Kidney (tissue), 14 donors: Measurements from ENCODE around the gene TESMIN. TPM values are rescaled to one million over a fixed set of nuclear protein-coding genes. Genes with fewer than 3 reads are reported as not detected.
A peak's percentile ranks its signal among the peaks of the same experiment; 100 is the strongest.

Source experiments
- DNase-seq, 5 donors: peaks; one replicate each; pipeline ENCODE4 v3.0.0-alpha.2; 2013 to 2020
- FAIRE-seq: peaks from 2 replicates; lab custom pipeline; 2012; peaks lifted over from hg19 to GRCh38; lab: Jason Lieb, UNC
- H3K27ac ChIP-seq, 2 donors: one replicate each; pipeline ENCODE4 v1.7.0; 2013; ENCODE audit warnings: low read depth in 2 of 2, low read length in 2 of 2, inconsistent platforms in 1 of 2
- H3K27me3 ChIP-seq: one replicate; pipeline ENCODE4 v1.7.1; 2013; ENCODE audit warnings: low read length, inconsistent platforms; ENCODE audit not compliant: control insufficient read depth, insufficient read depth
- H3K36me3 ChIP-seq, 3 donors: one replicate each; pipeline versions ENCODE4 v1.7.0 to v1.7.1; 2013; ENCODE audit warnings: low read length in 3 of 3, control low read depth in 1 of 3, inconsistent platforms in 1 of 3; ENCODE audit not compliant: insufficient read depth in 3 of 3, control insufficient read depth in 2 of 3
- H3K4me1 ChIP-seq, 3 donors: one replicate each; pipeline versions ENCODE4 v1.7.0 to v1.7.1; 2013; ENCODE audit warnings: low read length in 3 of 3, inconsistent platforms in 1 of 3, low read depth in 1 of 3; ENCODE audit not compliant: control insufficient read depth in 2 of 3, insufficient read depth in 2 of 3
- H3K4me3 ChIP-seq, 3 donors: one replicate each; pipeline versions ENCODE4 v1.7.0 to v1.8.1; 2013; ENCODE audit warnings: low read length in 3 of 3, control low read depth in 1 of 3, inconsistent platforms in 1 of 3
- H3K9ac ChIP-seq, 3 donors: one replicate each; pipeline versions ENCODE4 v1.7.0 to v1.7.1; 2013; ENCODE audit warnings: low read length in 3 of 3, control low read depth in 1 of 3, inconsistent platforms in 1 of 3
- H3K9me3 ChIP-seq, 3 donors: one replicate each; pipeline versions ENCODE4 v1.7.0 to v1.7.1; 2013; ENCODE audit warnings: low read length in 3 of 3, control low read depth in 1 of 3, inconsistent platforms in 1 of 3; ENCODE audit not compliant: control insufficient read depth in 2 of 3, insufficient read depth in 1 of 3
- CTCF ChIP-seq: IDR thresholded peaks from 3 replicates; pipeline ENCODE4 v1.5.1; 2012; ENCODE audit warnings: mild to moderate bottlenecking, moderate library complexity, borderline replicate concordance; ENCODE audit not compliant: insufficient read depth; ENCODE audit errors: extremely low read depth
- intact Hi-C: fragments of 100-400 bp; cut with DNase I; formaldehyde crosslinking; loops from one replicate; pipeline ENCODE4 v1.11.1; 2022
- polyA plus RNA-seq: library from polyadenylated mRNA; stranded (reverse); fragments of 350-450 nt; fragmentation: Illumina TruSeq; extraction: RNeasy Lipid Tissue Mini Kit (QIAGEN cat#74804); gene quantifications from one replicate; pipeline ENCODE4 v1.2.3, GENCODE V29; 2014; ENCODE audit warnings: low read depth, low replicate concordance; ENCODE audit not compliant: insufficient read depth
- total RNA-seq: library from RNA; stranded (reverse); fragmentation: NEBNext Ultra II Directional; extraction: Animal tissue kit (Norgen Biotek cat#: 25700); gene quantifications from one replicate; pipeline ENCODE4 v1.2.1, GENCODE V29; 2021
- donor health status: control.
- donor health status: control.
- donor health status: control.
- donor health status: control.
- donor health status: control.
- donor health status: DM: yes; HTN: yes; CAD: no.
- donor health status: Normal renal cell carcinoma (clear cell type).

TESMIN gene
- total and polyA plus RNA-seq, 2 donors from 2014 or later, result 3.8 to 8.7 TPM

GRCh38 chr11:68750195-68751003 is 921 bp downstream of the TESMIN start:
- peak; percentile 33 to 88 (median 60) for DNase-seq
- Histone ChIP-seq H3K36me3 (peaks cover 0 to 9% (median 0%) of the 10 kb centered on the region in 3 donors), H3K9me3 (no peaks in the 10 kb centered on the region), H3K27ac (no peak overlapping the region), H3K27me3 (no peaks in the 10 kb centered on the region), H3K4me3 (no peak overlapping the region), H3K4me1 (peaks cover 0 to 6% (median 0%) of the 10 kb centered on the region in 3 donors), H3K9ac (no peak overlapping the region)
- intact Hi-C loops, result no loop called here
- no peak for FAIRE-seq
- TF ChIP-seq CTCF, result no peak

GRCh38 chr11:68749229-68750123 is 1.8 kb downstream of the TESMIN start:
- H3K36me3 ChIP-seq, result peaks cover 0 to 5% (median 0%) of the 10 kb centered on the region in 3 donors
- intact Hi-C loops, result no loop called here
- no peaks in the 10 kb centered on the region for H3K9me3 ChIP-seq
- no peak overlapping the region for H3K27ac ChIP-seq
- TF ChIP-seq CTCF, result no peak
- H3K9ac ChIP-seq, result no peak overlapping the region
- no peaks in the 10 kb centered on the region for H3K27me3 ChIP-seq
- DNase-seq (peak in 2 of 5 donors; percentile 37 to 64), FAIRE-seq (no peak)
- H3K4me3 ChIP-seq, result no peak overlapping the region
- peaks cover 0 to 6% (median 0%) of the 10 kb centered on the region in 3 donors for H3K4me1 ChIP-seq

- no peaks in the 10 kb centered on the region for H3K27me3 ChIP-seq
- no peak overlapping the region for H3K4me3 ChIP-seq
- no peak for TF ChIP-seq CTCF
- FAIRE-seq (no peak), DNase-seq (no peak)
- no peaks in the 10 kb centered on the region for H3K36me3 ChIP-seq
- intact Hi-C loops, result no loop called here
- peaks cover 0 to 6% (median 4%) of the 10 kb centered on the region in 3 donors for H3K4me1 ChIP-seq
- no peak overlapping the region for H3K9ac ChIP-seq
- no peak overlapping the region for H3K27ac ChIP-seq
- H3K9me3 ChIP-seq, result no peaks in the 10 kb centered on the region
Observed at GRCh38 chr11:68748061-68748460, 3.3 kb downstream of the TESMIN start.
